HG02840 (cell line): ENCODE data around the gene ZNF319.
"Not testable (repeated sequence)": the region's sequence is repeated elsewhere in the genome, so short reads cannot be mapped to it uniquely, and the experiment has no call there.

Experiments
- ATAC-seq: cut with Tn5 transposase; IDR thresholded peaks from one replicate; pipeline ENCODE4 v1.9.1; 2021; ENCODE audit warnings: mild to moderate bottlenecking, moderate library complexity, moderate number of reproducible peaks; ENCODE audit not compliant: unreplicated experiment, low FRiP score

The ZNF319 gene

DNA sequence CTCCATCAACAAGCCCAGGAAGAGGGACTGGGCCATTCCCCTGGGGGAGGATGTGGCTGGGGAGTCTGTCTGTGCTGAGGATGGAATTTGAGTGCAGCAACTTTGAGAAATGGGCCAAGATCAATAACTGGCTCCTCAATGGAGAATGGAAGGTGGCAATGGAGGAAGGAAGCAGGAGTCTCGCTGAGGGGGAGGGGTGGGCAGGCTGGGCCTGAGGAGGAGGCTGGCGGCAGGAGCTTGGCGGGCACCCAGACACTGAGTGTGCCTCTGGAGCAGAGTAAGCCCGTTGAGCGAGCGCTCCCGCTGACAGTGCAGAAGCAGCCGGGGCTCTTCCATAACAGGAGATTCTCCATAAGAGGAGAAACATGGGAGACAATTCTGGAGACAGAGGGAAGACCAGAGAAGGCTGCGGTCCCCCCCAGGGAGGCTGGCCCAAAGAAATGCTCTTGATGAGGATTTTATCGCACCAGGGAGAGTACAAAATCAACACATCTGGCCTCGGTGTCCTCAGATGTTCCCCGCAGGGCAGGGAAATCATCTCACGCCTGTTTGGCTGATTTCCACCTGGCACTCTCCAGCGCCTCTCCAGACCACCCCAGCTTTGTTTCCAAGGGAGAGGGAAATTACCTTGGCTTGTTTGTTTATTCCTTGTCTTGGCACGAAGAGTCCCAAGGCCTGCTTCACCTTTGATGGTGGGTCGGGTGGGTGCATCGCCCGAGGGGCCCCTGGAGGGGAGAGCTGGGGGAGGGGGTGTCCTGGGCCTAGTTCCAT, 22.3 kb upstream of the ZNF319 start:
- ATAC-seq, result no peak

GRCh38 chr16:58021661-58022551, 21.4 kb upstream of the ZNF319 start:
- ATAC-seq, result no peak

DNA sequence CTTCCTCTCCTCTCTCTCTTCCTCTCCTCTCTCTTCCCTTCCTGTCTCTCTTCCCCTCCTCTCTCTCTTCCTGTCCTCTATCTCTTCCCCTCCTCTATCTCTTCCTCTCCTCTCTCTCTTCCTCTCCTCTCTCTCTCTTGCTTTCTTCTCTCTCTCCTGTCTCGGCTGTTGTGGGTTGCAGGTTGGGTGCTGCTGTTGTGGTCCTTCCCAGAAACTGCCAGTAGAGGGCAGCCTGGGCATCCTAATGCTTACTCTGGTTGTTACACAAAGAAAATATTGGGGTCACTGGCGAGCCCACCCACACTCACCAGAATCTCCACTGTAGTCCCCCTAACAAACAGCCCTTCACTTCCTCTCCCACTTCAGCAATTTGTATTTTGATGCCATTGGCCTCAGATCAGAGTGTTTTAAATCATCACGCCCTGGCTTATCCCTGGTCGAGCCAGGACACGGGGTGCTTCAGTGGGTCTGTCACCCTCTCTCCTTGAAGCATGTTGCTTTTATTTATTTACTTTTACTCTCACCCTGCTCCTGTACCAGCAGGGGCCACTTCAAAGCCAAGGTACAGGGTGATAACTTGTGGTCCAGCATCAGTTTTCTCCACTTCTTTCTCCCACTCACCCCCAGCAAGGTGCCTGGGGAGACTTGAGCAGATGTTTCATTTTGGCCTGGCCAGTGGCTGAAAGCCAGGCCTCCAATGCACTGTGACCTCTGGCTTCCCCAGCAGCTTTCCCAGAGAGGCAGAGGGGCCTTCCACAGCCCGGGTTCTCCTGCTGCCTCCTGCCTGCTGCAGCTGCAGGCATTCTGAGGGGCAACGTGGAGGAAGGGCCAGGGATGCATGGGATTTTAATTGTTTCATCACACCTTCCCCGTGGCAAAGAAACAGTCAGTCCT, 20.4 kb upstream of the ZNF319 start:
- ATAC-seq, result no peak

- no peak for ATAC-seq
Observed at GRCh38 chr16:58019866-58020538, 19.5 kb upstream of the ZNF319 start.

DNA sequence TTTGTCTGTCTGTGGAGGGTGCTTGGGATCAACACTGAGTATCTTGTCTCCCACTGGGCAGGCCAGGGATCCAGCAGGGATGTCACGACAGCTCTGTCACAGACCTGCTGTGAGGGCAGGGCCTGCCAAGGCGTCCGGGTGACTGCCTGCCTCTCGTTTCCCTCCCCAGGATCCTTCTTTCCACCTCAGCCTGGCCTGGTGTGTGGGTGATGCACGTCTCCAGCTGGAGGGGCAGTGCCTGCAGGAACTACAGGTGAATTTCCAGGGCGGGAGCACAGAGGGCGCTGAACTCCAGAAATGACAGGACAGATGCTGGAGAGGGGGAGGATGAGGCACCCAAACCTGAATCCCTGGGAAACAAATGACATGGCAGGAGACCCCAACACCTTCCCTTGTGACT, 18.3 kb upstream of the ZNF319 start:
- ATAC-seq, result no peak

GRCh38 chr16:58016840-58017446, 16.5 kb upstream of the ZNF319 start:
- ATAC-seq, result no peak

DNA sequence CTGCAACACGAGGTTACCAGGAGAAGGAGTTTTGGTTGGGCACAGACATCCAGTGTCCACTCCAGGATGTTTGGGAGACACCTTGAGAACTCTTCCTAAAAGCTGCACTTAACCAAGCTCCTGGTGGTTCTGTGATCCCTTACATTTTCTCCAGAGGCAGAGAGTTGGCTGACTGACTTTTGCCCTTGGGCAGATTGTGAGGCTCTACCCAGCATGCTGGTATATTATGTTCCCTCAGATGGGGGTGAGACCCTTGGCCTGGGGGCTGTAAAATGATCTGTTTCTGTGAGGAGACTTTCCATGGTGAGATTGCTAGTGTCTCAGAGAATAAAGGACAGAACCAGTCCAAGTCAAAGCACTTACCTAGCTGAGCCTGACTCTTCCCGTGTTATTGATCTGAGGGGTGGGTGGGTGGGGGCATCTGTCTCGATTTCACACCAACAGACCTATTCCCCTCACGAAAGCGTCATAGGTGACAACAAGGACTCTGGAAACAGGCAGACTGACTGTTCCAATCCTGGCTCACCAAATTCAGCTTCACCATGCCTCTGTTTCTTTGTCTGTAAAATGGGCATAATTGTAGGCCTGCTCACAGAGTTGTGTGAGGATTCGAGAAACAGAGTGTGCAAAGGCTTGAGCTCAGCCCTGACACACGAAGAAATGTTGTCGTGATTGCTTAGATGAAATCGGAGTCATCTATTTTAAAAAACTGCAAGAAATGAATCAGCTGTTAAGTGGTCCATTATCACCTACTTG, 12.9 kb upstream of the ZNF319 start:
- no peak for ATAC-seq

- no peak for ATAC-seq
Observed at GRCh38 chr16:58012481-58012880, 12.0 kb upstream of the ZNF319 start.

DNA sequence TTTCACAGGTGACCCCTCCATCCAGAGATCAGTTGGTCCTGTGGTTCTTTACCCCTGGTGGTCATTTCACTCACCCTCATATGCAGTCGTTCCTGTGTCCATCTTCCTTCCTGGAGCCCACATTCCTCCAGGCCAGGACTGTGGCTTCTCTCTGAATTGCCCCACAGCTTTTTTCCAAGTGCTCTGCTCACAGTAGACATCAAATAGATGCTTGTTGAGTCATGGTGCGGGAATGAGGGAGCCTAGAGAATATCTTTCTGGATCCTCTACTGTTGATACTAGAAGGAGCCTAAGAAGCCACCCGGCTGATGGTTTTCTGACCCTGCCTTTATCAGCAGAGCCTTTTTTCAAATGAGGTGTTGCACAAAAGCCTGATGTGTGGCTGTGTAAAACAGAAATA, 11.2 kb upstream of the ZNF319 start:
- no peak for ATAC-seq

GRCh38 chr16:58010886-58011285, 10.4 kb upstream of the ZNF319 start:
- ATAC-seq, result no peak

GRCh38 chr16:58009856-58010416, 9.5 kb upstream of the ZNF319 start:
- ATAC-seq, result no peak

- not testable (repeated sequence) for ATAC-seq
Observed at GRCh38 chr16:58004736-58005135, 4.3 kb upstream of the ZNF319 start.

GRCh38 chr16:58002936-58003335, 2.5 kb upstream of the ZNF319 start:
- ATAC-seq, result no peak

DNA sequence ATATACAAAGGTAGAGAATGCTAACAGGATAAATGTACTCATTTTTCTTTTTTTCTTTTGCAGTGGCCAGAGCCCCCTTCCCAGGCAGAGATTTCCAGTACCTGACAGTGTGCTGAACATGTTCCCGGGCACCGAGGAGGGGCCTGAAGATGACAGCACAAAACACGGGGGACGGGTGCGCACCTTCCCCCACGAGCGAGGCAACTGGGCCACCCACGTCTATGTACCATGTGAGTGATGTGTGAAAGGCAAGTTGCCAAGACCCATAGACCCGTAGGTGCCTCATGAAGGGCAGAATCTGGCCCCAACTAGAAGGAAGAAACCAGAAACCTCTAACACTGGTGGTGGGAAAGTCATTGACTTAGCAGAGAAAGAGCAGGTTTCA, 1.9 kb upstream of the ZNF319 start:
- no peak for ATAC-seq

- no peak for ATAC-seq
Observed at GRCh38 chr16:58001781-58002415, 1.4 kb upstream of the ZNF319 start.

DNA sequence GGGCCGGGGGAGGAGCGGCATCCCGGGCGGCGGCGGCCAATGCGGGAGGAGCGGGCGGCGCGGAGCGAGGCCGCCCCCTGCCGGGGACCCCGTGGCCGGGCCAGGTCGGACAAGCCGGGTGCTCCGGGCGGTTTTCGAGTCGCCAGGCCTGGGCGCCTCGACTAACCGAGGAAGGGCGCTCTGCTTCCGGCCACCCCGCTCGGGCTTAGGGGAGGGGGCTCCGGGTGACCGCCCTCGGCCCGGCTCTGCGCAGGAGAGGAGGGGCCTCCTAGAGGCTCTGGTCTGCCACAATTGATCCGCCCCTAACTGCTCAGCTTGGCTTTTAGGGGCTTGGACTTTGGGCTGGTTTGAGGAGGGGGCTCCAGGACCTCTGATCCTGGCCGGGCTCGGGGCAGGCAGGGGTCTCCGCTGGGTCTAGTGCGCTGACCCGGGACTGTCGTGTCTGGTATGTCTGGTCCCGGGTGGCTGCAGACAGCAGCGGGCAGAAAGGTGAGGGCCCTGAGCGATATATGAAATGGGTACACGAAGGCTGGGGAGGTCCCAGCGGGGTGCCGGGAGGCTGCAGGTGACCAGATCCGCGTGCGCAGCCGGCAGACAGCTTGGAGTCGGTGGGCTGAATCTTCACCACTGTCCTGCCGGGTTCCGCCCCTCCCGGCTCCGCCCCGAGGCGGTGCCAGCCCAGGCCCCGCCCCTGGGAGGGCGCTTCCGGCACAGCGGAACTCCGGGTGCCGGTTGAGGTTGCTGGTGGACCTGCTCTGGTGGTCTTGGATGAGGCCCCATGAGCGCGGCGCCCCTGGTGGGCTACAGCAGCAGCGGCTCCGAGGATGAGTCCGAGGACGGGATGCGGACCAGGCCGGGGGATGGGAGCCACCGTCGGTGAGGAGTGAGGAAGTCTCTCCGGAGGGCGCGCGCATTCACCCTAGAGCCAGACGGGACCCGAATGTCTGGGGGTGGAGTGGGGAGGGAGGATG, 519 bp upstream of the ZNF319 start, which contains the start of gene USB1:
Gene USB1, plus strand, starts transcription at position 702 of the 971 bp plus-strand sequence. Its CDS starts 77 bp downstream, at position 779.
- peak; percentile 79 for ATAC-seq

DNA sequence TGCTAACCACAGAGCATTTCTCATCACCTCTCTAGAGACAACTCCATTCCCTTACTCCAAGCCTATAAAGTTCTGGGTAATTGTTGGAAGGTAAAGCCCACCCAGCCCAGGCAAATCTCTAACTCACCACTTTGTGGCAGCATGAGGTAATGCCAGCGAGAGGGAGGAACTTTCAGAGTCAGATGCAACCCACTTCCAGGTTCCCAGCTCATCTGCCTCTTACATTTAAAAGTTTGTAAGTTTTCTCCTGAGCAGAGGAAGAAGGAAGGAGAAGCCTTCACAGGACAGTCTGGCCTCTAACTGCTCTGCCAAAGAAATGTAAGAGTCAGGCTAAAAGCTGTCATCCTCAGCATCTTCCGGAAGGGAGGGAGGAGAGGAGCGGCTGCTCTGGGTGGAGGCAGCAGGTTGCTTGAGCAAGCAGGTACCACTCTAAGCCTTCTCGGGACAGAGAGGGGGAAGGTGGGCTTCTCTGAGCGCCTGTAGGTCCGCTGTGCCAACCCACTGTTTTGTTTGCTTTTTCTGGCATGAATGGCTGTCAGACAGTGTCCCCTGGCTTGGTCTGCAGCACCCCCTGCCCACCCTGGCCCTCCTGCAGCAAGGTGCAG, 1.0 kb downstream of the ZNF319 start:
- no peak for ATAC-seq
